Measurements from ENCODE around the gene MUC5AC.

- TF ChIP-seq POLR2AphosphoS5 (IDR thresholded peaks at IDR 0.05; ENCODE audit: insufficient read depth in 1 of 2, low read depth in 1 of 2): no peak
- no peak for TF ChIP-seq CTCF (IDR thresholded peaks at IDR 0.05)
Measured at GRCh38 chr11:1228921-1229451, 71.2 kb downstream of the MUC5AC start.
